ENCODE data around the gene KIAA0586.

DNA sequence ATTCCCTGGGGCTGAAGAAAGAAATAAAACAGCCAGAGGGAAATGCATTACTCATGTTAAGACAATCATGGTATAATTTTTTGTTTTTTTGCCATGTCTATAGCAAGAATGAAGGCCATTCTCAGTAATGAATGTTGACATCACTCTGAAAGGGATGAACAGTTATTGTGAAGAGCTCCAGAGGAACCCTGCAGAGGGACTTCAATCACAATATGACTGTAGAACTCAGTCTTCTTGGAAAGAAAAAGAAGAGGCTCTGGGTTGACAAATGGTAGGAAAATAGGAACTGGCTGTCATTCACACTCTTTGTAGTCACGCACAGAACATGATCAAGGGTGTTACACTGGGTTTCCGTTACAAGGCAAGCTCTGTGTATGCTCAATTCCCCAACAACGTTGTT, 136.5 kb downstream of the KIAA0586 start:
- TF ChIP-seq, protein P1, sequence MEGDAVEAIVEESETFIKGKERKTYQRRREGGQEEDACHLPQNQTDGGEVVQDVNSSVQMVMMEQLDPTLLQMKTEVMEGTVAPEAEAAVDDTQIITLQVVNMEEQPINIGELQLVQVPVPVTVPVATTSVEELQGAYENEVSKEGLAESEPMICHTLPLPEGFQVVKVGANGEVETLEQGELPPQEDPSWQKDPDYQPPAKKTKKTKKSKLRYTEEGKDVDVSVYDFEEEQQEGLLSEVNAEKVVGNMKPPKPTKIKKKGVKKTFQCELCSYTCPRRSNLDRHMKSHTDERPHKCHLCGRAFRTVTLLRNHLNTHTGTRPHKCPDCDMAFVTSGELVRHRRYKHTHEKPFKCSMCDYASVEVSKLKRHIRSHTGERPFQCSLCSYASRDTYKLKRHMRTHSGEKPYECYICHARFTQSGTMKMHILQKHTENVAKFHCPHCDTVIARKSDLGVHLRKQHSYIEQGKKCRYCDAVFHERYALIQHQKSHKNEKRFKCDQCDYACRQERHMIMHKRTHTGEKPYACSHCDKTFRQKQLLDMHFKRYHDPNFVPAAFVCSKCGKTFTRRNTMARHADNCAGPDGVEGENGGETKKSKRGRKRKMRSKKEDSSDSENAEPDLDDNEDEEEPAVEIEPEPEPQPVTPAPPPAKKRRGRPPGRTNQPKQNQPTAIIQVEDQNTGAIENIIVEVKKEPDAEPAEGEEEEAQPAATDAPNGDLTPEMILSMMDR (IDR thresholded peaks at IDR 0.05): no peak
- TF ChIP-seq POLR2AphosphoS5 (IDR thresholded peaks at IDR 0.05): no peak

Measured in prostate gland (tissue), 2 donors.